ENCODE data around the gene CCDC63. TPM values are rescaled to one million over a fixed set of nuclear protein-coding genes. Genes with fewer than 3 reads are reported as not detected.
A peak's percentile ranks its signal among the peaks of the same experiment; 100 is the strongest.

CCDC63 gene
- total RNA-seq, 2 experiments from 2014 or later, result not detected

DNA sequence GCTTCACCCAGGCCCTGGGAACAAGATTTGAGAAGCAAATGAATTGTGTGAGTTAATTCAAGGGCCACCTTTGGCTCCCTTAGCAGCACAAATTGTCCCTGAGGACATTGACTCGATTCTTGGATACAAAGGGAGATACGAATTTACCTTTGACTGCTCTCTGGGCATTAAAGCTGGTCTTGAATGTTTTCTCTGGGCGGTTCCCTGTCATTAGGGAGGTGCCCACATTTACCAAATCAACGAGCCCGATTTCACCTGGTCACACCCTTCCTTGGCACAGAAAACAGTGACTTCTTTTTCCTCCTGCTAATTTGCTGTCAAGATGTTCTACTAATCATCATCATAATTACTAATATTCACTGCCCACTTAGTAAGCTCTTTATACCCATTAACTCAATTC, 27.1 kb upstream of the CCDC63 start:
- Mint-ChIP-seq H3K4me1 (no peaks in the 10 kb centered on the region), H3K27ac (no peak overlapping the region), H3K27me3 (peaks cover 3% of the 10 kb centered on the region), H3K9me3 (no peaks in the 10 kb centered on the region), H3K4me3 (no peak overlapping the region), H3K36me3 (ENCODE audit: low read depth) (no peaks in the 10 kb centered on the region)
- CTCF ChIA-PET, result no interaction called here
- no peak for DNase-seq
- POLR2A ChIA-PET, result no interaction called here

DNA sequence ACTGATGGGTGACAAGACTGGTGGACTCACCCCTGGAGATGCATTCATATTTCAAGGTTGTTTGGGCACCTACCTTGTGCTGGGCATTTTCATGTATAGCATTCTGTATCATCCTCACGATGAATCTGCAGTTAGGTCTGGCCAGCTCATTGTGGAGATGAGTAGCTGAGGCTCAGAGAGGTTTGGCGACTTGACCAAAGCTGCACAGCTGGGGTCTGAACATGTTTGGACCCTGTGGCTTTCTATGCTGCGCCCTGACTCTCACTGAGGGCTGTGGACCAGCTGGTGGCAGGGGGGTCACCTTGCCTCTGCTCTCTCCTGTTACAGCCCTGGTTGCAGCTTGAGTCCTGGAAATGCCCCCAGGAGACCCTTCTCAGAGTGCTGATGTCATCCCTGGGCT, 24.9 kb upstream of the CCDC63 start:
- Mint-ChIP-seq H3K36me3 (ENCODE audit: low read depth) (no peaks in the 10 kb centered on the region), H3K9me3 (no peaks in the 10 kb centered on the region), H3K27me3 (peaks cover 3% of the 10 kb centered on the region), H3K27ac (no peak overlapping the region), H3K4me1 (peaks cover 5% of the 10 kb centered on the region), H3K4me3 (no peak overlapping the region)
- no peak for DNase-seq
- ChIA-PET POLR2A (no interaction called here), CTCF (interaction anchor here (1.7 kb wide), 1 partner anchor 66 kb away, joined by 6 read pairs; no protein-coding TSS in a partner anchor)

DNA sequence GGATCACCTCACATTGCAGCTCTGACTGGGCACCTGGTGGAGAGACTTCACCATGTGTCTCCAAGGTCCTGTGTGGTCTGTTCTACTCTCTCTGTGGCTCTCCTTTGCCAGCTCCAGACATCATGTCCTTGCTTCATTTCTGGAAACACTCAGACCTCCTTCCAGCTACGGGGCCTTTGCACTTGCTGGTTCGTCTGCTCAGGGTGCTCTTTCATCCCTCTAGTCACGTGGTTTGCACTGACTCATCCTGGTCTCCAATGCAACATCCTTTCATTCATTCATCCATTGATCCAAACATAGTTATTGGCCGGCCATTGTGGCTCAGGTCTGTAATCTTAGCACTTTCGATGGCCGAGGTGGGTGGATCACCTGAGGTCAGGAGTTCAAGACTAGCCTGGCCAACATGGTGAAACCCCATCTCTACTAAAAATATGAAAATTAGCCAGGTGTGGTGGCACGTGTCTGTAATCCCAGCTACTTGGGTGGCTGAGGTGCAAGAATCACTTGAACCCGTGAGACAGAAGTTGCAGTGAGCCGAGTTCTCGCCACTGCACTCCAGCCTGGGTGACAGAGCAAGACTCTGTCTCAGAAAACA, 23.9 kb upstream of the CCDC63 start:
- H3K27ac Mint-ChIP-seq, result no peak overlapping the region
- ChIA-PET POLR2A (no interaction called here), CTCF (interaction anchor here (0.6 to 1.7 kb wide), 2 partner anchors 65 to 219 kb away, joined by 3 to 6 read pairs; no protein-coding TSS in a partner anchor)
- H3K36me3 Mint-ChIP-seq (ENCODE audit: low read depth), result no peaks in the 10 kb centered on the region
- H3K4me3 Mint-ChIP-seq, result no peak overlapping the region
- no peak for DNase-seq
- no peaks in the 10 kb centered on the region for H3K9me3 Mint-ChIP-seq
- H3K4me1 Mint-ChIP-seq, result peaks cover 7% of the 10 kb centered on the region
- H3K27me3 Mint-ChIP-seq, result peaks cover 5% of the 10 kb centered on the region

DNA sequence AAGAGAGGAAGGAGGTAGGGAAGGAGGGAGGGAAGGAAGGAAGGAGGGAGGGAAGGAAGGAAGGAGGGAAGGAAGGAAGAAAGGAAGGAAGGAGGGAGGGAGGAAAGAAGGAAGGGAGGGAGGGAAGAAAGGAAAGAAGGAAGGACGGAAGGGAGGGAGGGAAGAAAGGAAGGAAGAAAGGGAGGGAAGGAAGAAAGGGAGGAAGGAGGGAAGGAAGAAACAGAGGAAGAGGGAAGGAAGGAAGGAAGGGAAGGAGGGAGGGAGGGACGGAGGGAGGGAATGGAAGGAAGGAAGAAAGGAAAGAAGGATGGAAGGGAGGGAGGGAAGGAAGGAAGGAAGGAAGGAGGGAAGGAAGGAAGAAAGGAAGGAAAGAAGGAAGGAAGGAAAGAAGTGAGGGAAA, 22.4 kb upstream of the CCDC63 start:
- peaks cover 7% of the 10 kb centered on the region for H3K4me1 Mint-ChIP-seq
- no peak overlapping the region for H3K4me3 Mint-ChIP-seq
- H3K27me3 Mint-ChIP-seq, result peaks cover 5% of the 10 kb centered on the region
- H3K27ac Mint-ChIP-seq, result no peak overlapping the region
- no peaks in the 10 kb centered on the region for H3K9me3 Mint-ChIP-seq
- DNase-seq, result no peak
- H3K36me3 Mint-ChIP-seq (ENCODE audit: low read depth), result no peaks in the 10 kb centered on the region
- ChIA-PET POLR2A (no interaction called here), CTCF (interaction anchor here (0.6 to 1.5 kb wide), 3 partner anchors 21 to 125 kb away, joined by 3 to 4 read pairs (median 3); no protein-coding TSS in a partner anchor)

DNA sequence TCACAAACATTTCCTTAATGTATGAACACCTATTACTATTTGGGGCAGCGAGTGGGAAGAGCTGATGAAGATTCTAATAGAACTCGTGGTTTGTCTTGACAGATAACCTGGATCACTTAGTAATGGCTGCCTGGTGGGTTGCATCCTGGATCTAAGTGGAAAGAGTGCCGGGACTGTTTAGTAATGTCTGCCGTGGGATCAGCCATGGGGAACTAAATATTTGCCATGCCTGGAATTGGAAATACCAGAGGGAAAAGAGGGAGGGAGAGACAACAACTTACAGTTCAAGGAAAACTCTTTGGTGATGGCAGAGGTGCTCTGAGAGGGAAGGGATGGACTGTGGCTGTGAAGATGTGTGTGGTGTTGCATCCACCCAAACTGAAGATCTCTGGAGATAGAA, 21.3 kb upstream of the CCDC63 start:
- peaks cover 5% of the 10 kb centered on the region for H3K27me3 Mint-ChIP-seq
- H3K36me3 Mint-ChIP-seq (ENCODE audit: low read depth), result no peaks in the 10 kb centered on the region
- H3K9me3 Mint-ChIP-seq, result no peaks in the 10 kb centered on the region
- peaks cover 7% of the 10 kb centered on the region for H3K4me1 Mint-ChIP-seq
- no peak overlapping the region for H3K27ac Mint-ChIP-seq
- no peak overlapping the region for H3K4me3 Mint-ChIP-seq
- no peak for DNase-seq
- ChIA-PET CTCF (interaction anchor here (0.5 to 2.4 kb wide), 4 partner anchors 11 to 126 kb away, joined by 4 to 7 read pairs (median 4); no protein-coding TSS in a partner anchor), POLR2A (no interaction called here)

DNA sequence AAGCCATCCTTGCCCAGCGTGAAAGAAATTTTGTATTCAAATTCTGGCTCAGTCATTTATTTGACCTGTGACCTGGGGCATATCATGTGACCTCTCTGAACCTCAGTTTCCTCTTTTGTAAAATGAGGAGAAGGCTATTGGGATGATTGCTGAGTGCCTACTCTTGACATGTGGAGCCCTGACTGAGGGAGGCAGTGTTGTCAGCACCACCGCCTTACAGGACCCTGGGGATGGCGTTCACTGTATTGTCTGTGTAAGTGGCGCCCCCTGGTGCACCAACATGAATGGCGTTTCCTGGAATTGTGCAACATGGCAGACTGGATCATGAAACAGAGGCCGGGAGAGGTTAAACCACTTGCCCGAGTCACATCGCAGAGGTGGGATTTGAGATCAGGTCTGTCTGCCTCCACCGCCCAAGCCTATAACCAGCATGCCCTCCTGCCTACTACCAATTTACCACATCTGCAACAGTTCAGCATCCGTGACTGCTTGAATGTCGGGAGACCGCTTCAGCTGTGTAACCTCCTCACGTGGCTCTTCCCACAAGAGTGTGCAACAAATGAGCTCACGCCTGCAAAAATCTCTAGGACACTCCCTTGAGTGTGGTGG, 20.1 kb upstream of the CCDC63 start:
- POLR2A ChIA-PET, result no interaction called here
- DNase-seq, result peak; percentile 89
- Mint-ChIP-seq H3K27ac (no peak overlapping the region), H3K4me1 (peaks cover 7% of the 10 kb centered on the region), H3K36me3 (ENCODE audit: low read depth) (no peaks in the 10 kb centered on the region), H3K27me3 (peaks cover 2% of the 10 kb centered on the region), H3K9me3 (no peaks in the 10 kb centered on the region), H3K4me3 (no peak overlapping the region)
- CTCF ChIA-PET, result interaction anchor here (0.5 to 2.4 kb wide), 10 partner anchors 9 to 225 kb away, joined by 3 to 7 read pairs (median 4); no protein-coding TSS in a partner anchor

DNA sequence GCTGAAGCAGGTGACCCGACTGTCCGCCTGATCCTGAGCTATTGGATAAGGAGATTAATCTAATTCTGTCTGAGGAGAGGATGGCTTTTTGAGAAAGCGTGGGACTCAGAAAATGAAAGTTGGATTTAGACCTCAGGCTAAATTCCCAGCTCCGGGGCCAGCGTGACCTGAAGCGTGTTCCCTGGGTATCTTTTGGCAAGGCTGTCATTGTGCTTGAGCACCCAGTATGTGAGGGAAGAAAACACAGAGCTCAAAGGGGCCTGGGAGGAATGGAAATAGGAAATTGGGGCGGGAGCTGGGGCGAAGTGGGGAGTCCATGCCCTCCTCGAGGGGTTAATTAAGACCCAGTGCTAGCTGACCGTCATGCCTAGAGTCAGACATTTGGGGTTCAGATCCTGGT, 17.5 kb upstream of the CCDC63 start:
- Mint-ChIP-seq H3K27ac (no peak overlapping the region), H3K9me3 (no peaks in the 10 kb centered on the region), H3K4me3 (no peak overlapping the region), H3K36me3 (ENCODE audit: low read depth) (no peaks in the 10 kb centered on the region), H3K27me3 (peaks cover 4% of the 10 kb centered on the region), H3K4me1 (peaks cover 7% of the 10 kb centered on the region)
- CTCF ChIA-PET, result interaction anchor here (0.6 to 2.0 kb wide), 4 partner anchors 14 to 143 kb away, joined by 3 to 5 read pairs (median 3); partner anchors contain the start of gene CCDC63
- POLR2A ChIA-PET, result no interaction called here
- DNase-seq, result no peak

DNA sequence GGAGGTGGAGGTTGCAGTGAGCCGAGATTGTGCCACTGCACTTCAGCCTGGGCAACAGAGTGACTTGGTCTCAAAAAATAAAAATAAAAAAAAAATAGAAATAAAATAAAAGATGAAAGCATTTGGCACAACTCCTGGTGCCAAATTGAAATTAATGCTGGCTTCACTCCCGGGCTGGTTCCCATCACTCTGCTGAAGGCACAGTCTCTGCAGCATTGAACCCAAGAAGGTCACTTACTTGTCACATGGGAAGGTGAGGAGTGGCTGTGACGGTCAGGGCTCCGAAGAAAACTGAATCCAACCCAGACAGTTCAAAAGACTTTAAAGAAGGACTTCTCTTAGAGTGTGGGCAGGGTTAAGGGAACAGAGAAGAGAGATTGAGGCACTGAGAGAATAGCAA, 10.5 kb upstream of the CCDC63 start:
- POLR2A ChIA-PET, result no interaction called here
- H3K9me3 Mint-ChIP-seq, result no peaks in the 10 kb centered on the region
- H3K4me3 Mint-ChIP-seq, result no peak overlapping the region
- H3K27me3 Mint-ChIP-seq, result peaks cover 7% of the 10 kb centered on the region
- no peaks in the 10 kb centered on the region for H3K4me1 Mint-ChIP-seq
- H3K27ac Mint-ChIP-seq, result no peak overlapping the region
- H3K36me3 Mint-ChIP-seq (ENCODE audit: low read depth), result no peaks in the 10 kb centered on the region
- CTCF ChIA-PET, result interaction anchor here (1.3 kb wide), 1 partner anchor 9 kb away, joined by 3 read pairs; no protein-coding TSS in a partner anchor
- DNase-seq, result no peak

DNA sequence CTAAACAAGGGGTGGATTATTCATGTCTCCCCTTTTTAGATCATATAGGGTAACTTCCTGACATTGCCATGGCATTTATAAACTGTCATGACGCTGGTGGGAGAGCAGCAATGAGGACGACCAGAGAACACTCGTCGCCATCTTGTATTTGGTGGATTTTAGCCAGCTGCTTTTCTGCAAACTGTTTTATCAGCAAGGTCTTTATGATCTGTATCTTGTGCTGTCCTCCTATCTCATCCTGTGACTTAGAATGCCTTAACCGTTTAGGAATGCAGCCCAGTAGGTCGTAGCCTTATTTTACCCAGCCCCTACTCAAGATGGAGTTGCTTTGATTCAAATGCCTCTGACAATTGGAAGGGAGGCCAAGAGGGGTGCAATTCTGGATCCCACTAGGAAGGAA, 5.8 kb upstream of the CCDC63 start:
- H3K36me3 Mint-ChIP-seq (ENCODE audit: low read depth), result no peaks in the 10 kb centered on the region
- CTCF ChIA-PET, result no interaction called here
- no peak overlapping the region for H3K27ac Mint-ChIP-seq

DNA sequence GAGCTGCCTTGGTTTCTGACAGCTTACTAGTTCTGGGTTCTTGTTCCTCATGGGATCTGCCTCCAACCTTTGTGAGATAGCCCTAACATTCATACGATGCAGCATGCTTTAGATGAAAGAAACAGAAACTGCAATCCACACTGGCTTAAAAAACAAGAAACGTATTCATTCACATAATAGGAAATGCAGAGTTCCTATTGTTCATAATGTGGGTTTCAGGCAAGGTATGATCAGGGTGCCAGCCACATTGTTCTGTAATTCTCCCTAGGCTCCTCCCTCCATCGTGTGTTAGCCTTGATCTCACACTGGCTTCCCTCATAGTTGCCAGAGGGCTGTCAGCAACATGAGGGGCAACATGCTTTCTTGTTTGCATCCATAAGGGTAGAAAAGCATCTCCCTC, 2.7 kb upstream of the CCDC63 start:
- no peaks in the 10 kb centered on the region for H3K9me3 Mint-ChIP-seq
- H3K27ac Mint-ChIP-seq, result no peak overlapping the region
- DNase-seq, result no peak
- peaks cover 41% of the 10 kb centered on the region for H3K27me3 Mint-ChIP-seq
- H3K4me1 Mint-ChIP-seq, result peaks cover 5% of the 10 kb centered on the region
- CTCF ChIA-PET, result interaction anchor here (1.3 kb wide), 1 partner anchor 44 kb away, joined by 3 read pairs; no protein-coding TSS in a partner anchor
- no peaks in the 10 kb centered on the region for H3K36me3 Mint-ChIP-seq (ENCODE audit: low read depth)
- POLR2A ChIA-PET, result no interaction called here
- no peak overlapping the region for H3K4me3 Mint-ChIP-seq

More for the DNA sequence above, 5.8 kb upstream of the CCDC63 start:
- H3K4me3 Mint-ChIP-seq, result no peak overlapping the region
- no peaks in the 10 kb centered on the region for H3K4me1 Mint-ChIP-seq
- POLR2A ChIA-PET, result no interaction called here
- no peak for DNase-seq
- no peaks in the 10 kb centered on the region for H3K9me3 Mint-ChIP-seq
- peaks cover 22% of the 10 kb centered on the region for H3K27me3 Mint-ChIP-seq

DNA sequence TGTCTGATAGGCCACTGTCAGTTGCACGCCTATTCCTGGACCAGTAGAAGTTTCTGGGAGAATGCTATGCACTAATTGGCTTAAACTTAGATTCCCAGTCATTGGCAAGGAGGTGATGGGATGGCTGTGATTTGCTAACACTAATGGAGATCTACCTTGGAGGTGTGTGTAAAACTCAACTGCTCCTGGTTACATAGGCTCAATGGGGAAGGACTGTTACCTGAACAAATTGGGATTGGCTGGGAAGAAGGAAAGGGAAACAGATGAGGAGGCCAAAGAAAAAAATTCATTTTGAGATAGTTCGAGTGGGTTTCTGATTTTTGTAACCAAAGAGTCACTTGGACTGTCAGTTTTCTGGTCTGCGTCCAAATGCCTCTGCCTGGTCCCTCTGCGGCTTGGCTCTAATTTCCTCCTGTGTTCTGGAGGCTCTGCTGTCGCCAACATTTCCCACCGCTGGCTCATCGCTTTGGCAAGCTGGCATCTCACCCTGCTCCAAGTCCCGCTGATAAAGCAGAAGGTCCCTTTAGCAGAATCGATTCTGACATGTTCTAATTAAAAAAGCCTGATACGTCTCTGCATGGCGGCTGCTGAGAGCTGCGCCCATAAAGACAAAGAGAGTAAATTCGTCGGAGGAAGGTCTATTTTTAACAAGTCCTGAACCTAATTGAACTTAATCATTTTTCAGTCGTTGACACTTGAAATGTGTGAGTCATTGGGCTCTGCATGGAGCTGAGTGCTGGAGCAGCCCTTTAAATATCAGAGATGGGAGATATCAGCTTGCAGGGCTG, 2.0 kb upstream of the CCDC63 start:
- H3K4me3 Mint-ChIP-seq, result no peak overlapping the region
- peaks cover 5% of the 10 kb centered on the region for H3K4me1 Mint-ChIP-seq
- ChIA-PET CTCF (interaction anchor here (0.6 kb wide), 1 partner anchor 93 kb away, joined by 3 read pairs; no protein-coding TSS in a partner anchor), POLR2A (no interaction called here)
- no peak for DNase-seq
- H3K27ac Mint-ChIP-seq, result no peak overlapping the region
- H3K27me3 Mint-ChIP-seq, result peaks cover 41% of the 10 kb centered on the region
- no peaks in the 10 kb centered on the region for H3K36me3 Mint-ChIP-seq (ENCODE audit: low read depth)
- no peaks in the 10 kb centered on the region for H3K9me3 Mint-ChIP-seq

DNA sequence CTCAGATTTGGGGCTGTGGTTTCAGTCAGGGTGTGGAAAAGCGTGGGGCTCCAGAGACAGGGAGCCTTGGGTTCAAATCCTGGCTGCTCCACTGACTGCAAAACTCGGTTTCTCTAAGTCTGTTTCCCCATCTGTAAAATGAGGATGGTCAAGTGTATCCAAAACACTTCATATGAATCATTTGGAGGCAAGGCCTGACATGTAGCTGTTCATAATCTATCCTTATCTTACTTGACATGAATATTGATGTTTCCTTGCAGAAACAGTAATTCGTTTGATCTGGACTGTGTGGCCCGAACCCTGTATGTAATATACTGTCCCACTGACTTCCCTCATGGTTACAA, 1.5 kb upstream of the CCDC63 start:
- no peak for DNase-seq
- ChIA-PET POLR2A (no interaction called here), CTCF (interaction anchor here (0.5 to 0.6 kb wide), 2 partner anchors 21 to 92 kb away, joined by 3 read pairs; no protein-coding TSS in a partner anchor)
- Mint-ChIP-seq H3K27ac (no peak overlapping the region), H3K36me3 (ENCODE audit: low read depth) (no peaks in the 10 kb centered on the region), H3K9me3 (no peaks in the 10 kb centered on the region), H3K4me3 (no peak overlapping the region), H3K27me3 (peaks cover 41% of the 10 kb centered on the region), H3K4me1 (peaks cover 5% of the 10 kb centered on the region)

DNA sequence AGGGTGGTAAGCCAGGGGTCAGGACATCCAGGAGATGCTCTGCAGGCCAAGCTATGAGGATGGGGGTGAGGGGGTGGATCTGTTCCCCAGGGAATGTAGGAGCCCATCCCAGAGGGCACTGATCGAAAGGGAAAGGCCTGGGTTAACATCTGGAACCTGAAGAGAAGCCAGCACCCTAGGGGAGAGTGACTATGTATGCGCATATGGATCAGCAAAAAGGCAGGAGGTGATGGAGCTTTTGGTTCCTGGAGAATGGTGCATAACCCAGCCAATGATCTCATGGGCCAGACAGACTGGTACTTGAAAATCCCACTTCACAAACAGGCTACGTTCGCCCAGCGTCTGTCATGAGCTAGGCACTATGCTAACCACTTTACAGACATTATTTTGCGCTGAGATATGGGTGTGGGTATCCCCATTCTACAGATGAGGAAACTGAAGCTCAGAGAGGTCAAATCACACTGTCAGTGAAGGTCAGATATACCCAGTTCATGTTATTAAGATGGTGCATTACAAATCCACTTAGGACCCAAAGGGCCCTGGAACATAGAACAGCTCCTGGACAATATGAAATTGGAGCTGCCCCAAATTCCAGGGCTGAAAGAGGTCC, 1.6 kb downstream of the CCDC63 start:
- ChIA-PET POLR2A (no interaction called here), CTCF (interaction anchor here (0.6 kb wide), 1 partner anchor 954 kb away, joined by 3 read pairs; no protein-coding TSS in a partner anchor)
- Mint-ChIP-seq H3K4me1 (peaks cover 5% of the 10 kb centered on the region), H3K36me3 (ENCODE audit: low read depth) (no peaks in the 10 kb centered on the region), H3K27me3 (peaks cover 41% of the 10 kb centered on the region), H3K9me3 (no peaks in the 10 kb centered on the region), H3K27ac (no peak overlapping the region), H3K4me3 (no peak overlapping the region)
- DNase-seq, result no peak
